IMR-90 (cell line): ENCODE results near the gene SGCE. TPM values are rescaled to one million over a fixed set of nuclear protein-coding genes. Genes with fewer than 3 reads are reported as not detected.

ENCODE experiments used
- ATAC-seq: fragments of 200-7000 bp; cut with Tn5 transposase; 2 replicates; pipeline ENCODE4 v1.9.1; 2020; ENCODE audit warnings: low read depth, mild to moderate bottlenecking, moderate library complexity
- BruUV-seq: library from RNA; stranded (reverse); fragments of 400-500 nt; replicated peaks from 2 replicates; lab custom pipeline; 2021; lab: Mats Ljungman, UMichigan
- CTCF ChIA-PET: fragments of 300-600 bp; formaldehyde crosslinking; extraction: SDS; loops from one replicate; lab custom pipeline; 2021; ENCODE audit warnings: antibody characterized with exemption; lab: Yijun Ruan, JAX
- POLR2A ChIA-PET: fragments of 300-600 bp; sonication (Branson Sonifier 250); formaldehyde crosslinking; loops from one replicate; lab custom pipeline; 2022; ENCODE audit warnings: antibody characterized with exemption; ENCODE audit not compliant: unreplicated experiment; lab: Charles Lee
- DNase-seq: peaks from one replicate; pipeline ENCODE4 v3.0.0; 2013
- H2AFZ ChIP-seq: replicated peaks from 2 replicates; pipeline ENCODE3; 2013; ENCODE audit warnings: low read length, mild to moderate bottlenecking; ENCODE audit not compliant: poor library complexity
- H2AK5ac ChIP-seq: 2 replicates; pipeline ENCODE4 v1.6.1; 2013; ENCODE audit warnings: low read depth, low read length, inconsistent platforms
- H2AK9ac ChIP-seq: replicated peaks from 2 replicates; pipeline ENCODE3; 2013; ENCODE audit warnings: mild to moderate bottlenecking, low read depth, low read length, moderate library complexity; ENCODE audit not compliant: poor library complexity
- H2BK120ac ChIP-seq: 2 replicates; pipeline ENCODE4 v1.6.1; 2013; ENCODE audit warnings: low read depth, low read length, inconsistent platforms
- H2BK15ac ChIP-seq: 3 replicates; pipeline ENCODE4 v1.6.1; 2013; ENCODE audit warnings: low read depth, low read length, inconsistent platforms
- H2BK20ac ChIP-seq: 2 replicates; pipeline ENCODE4 v1.6.1; 2013; ENCODE audit warnings: low read depth, mild to moderate bottlenecking, inconsistent platforms, low read length, moderate library complexity
- H2BK5ac ChIP-seq: 2 replicates; pipeline ENCODE4 v1.6.1; 2013; ENCODE audit warnings: mild to moderate bottlenecking, low read depth, low read length, inconsistent platforms; ENCODE audit not compliant: poor library complexity, severe bottlenecking
- H3K14ac ChIP-seq: replicated peaks from 2 replicates; pipeline ENCODE4 v1.6.1; 2013; ENCODE audit warnings: low read depth, low read length, inconsistent platforms
- H3K18ac ChIP-seq: 2 replicates; pipeline ENCODE4 v1.6.1; 2013; ENCODE audit warnings: low read depth, low read length, control low read depth
- H3K23ac ChIP-seq: 2 replicates; pipeline ENCODE4 v1.6.1; 2013; ENCODE audit warnings: low read depth, low read length, inconsistent platforms
- H3K27ac ChIP-seq: 2 replicates; pipeline ENCODE4 v1.5.1; 2013; ENCODE audit warnings: mild to moderate bottlenecking, control low read depth, low read length; ENCODE audit not compliant: insufficient read depth
- H3K27me3 ChIP-seq: 2 replicates; pipeline ENCODE4 v1.6.1; 2013; ENCODE audit warnings: low read length; ENCODE audit not compliant: control insufficient read depth, insufficient read depth
- H3K36me3 ChIP-seq: 2 replicates; pipeline ENCODE4 v1.6.1; 2013; ENCODE audit warnings: low read length, mixed read lengths; ENCODE audit not compliant: control insufficient read depth, insufficient read depth
- H3K4ac ChIP-seq: 2 replicates; pipeline ENCODE4 v1.6.1; 2013; ENCODE audit warnings: low read depth, low read length, inconsistent platforms
- H3K4me1 ChIP-seq: 2 replicates; pipeline ENCODE4 v1.6.1; 2013; ENCODE audit warnings: low read length, mixed read lengths; ENCODE audit not compliant: control insufficient read depth, insufficient read depth
- H3K4me2 ChIP-seq: 2 replicates; pipeline ENCODE4 v1.6.1; 2013; ENCODE audit warnings: low read depth, mild to moderate bottlenecking, control low read depth, low read length, moderate library complexity
- H3K4me3 ChIP-seq: 2 replicates; pipeline ENCODE4 v1.5.1; 2013; ENCODE audit warnings: low read depth, mild to moderate bottlenecking, control low read depth, low read length, moderate library complexity; ENCODE audit not compliant: insufficient read depth
- H3K56ac ChIP-seq: 2 replicates; pipeline ENCODE4 v1.6.1; 2013; ENCODE audit warnings: low read length, inconsistent platforms; ENCODE audit not compliant: insufficient read depth; ENCODE audit errors: extremely low read depth
- H3K79me1 ChIP-seq, 2 experiments: 2 replicates each; pipeline ENCODE4 v1.6.1; 2013; ENCODE audit warnings: low read length in 2 of 2, inconsistent platforms in 1 of 2, low read depth in 1 of 2
- H3K9ac ChIP-seq: 2 replicates; pipeline ENCODE4 v1.6.1; 2013; ENCODE audit warnings: low read depth, low read length, control low read depth
- H3K9me1 ChIP-seq: 2 replicates; pipeline ENCODE4 v1.6.1; 2013; ENCODE audit warnings: low read length, inconsistent platforms; ENCODE audit not compliant: insufficient read depth
- H3K9me3 ChIP-seq: 2 replicates; pipeline ENCODE4 v1.6.1; 2013; ENCODE audit warnings: low read length; ENCODE audit not compliant: control insufficient read depth, insufficient read depth
- H4K20me1 ChIP-seq: 2 replicates; pipeline ENCODE4 v1.6.1; 2013; ENCODE audit warnings: low read length, inconsistent platforms; ENCODE audit not compliant: insufficient read depth
- H4K5ac ChIP-seq: 2 replicates; pipeline ENCODE4 v1.6.1; 2013; ENCODE audit warnings: mild to moderate bottlenecking, low read depth, low read length, control low read depth
- H4K8ac ChIP-seq, 2 experiments: 2 replicates each; pipeline ENCODE4 v1.6.1; 2013; ENCODE audit warnings: low read depth in 2 of 2, low read length in 2 of 2, control low read depth in 1 of 2, inconsistent platforms in 1 of 2
- H4K91ac ChIP-seq: 2 replicates; pipeline ENCODE4 v1.6.1; 2013; ENCODE audit warnings: low read depth, low read length, inconsistent platforms; ENCODE audit not compliant: insufficient read depth
- CEBPB ChIP-seq: IDR thresholded peaks from 2 replicates; pipeline ENCODE4 v1.6.1; 2012; ENCODE audit warnings: low read depth, low read length, improper control_type of control experiment
- MAFK ChIP-seq: IDR thresholded peaks from 2 replicates; pipeline ENCODE4 v1.6.1; 2012; ENCODE audit warnings: low read depth, low read length, improper control_type of control experiment
- WGBS, 2 experiments: methylation state at CpG; one replicate each; pipeline versions ENCODE4 v1.1.5 to v1.1.7; 2013; ENCODE audit warnings: missing lambda C conversion rate in 2 of 2; ENCODE audit not compliant: insufficient read length in 1 of 2; ENCODE audit errors: extremely low coverage in 2 of 2; 5-methylcytosine and 5-hydroxymethylcytosine counted together
- dilution Hi-C: fragments of 300-500 bp; cut with HindIII; formaldehyde crosslinking; loops from one replicate; pipeline ENCODE4 v1.14.3; 2018; ENCODE audit warnings: low sequenced_read_pairs; ENCODE audit not compliant: unreplicated experiment
- in situ Hi-C: fragments of 300-500 bp; cut with MboI; formaldehyde crosslinking; loops from 3 replicates; pipeline ENCODE4 v1.14.3; 2019; ENCODE audit warnings: low sequenced_read_pairs, inconsistent platforms, mixed read lengths
- intact Hi-C: fragments of 100-400 bp; cut with micrococcal nuclease; formaldehyde crosslinking; loops from 2 replicates; pipeline ENCODE4 v1.10.0; 2022
- polyA plus RNA-seq, 3 experiments: library from polyadenylated mRNA; depleted of rRNA; stranded (reverse); fragments of >200 nt; gene quantifications; 2 replicates each; pipeline ENCODE4 v1.2.3, GENCODE V29; 2012; ENCODE audit warnings: low replicate concordance in 1 of 3
- total RNA-seq: library from RNA; depleted of rRNA; stranded (reverse); fragments of >200 nt; gene quantifications from 2 replicates; pipeline ENCODE4 v1.2.3, GENCODE V29; 2012

The SGCE gene
- total and polyA plus RNA-seq, 2 of the 4 experiments (the other 2 are of a cell fraction), result 39.4 to 40.5 TPM

DNA sequence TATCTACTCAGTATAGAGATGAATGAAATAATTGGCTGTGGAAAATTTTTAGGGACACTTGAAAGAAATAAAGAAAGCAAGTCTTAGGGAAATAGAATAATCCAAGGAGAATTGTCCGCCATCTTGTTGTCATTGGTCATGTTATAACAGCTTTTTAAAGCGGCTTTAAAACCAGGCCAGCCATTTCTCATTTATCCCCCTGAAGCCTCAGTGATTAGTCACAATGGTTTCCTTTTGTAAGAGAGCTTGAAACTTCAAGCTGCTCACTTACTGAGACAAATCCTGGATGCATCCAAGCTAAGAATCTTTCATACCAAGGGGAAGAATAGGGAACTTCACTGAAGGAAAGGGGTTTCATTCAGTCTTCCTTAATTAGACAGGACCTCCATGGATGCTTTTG is 67.9 kb downstream of the SGCE start:
- Histone ChIP-seq H3K9me3 (no peaks in the 10 kb centered on the region), H3K79me1 (no peaks in the 10 kb centered on the region), H3K9me1 (no peaks in the 10 kb centered on the region), H3K4me2 (no peak overlapping the region), H3K18ac (no peak overlapping the region), H3K4me3 (no peak overlapping the region), H2AK5ac (no peak overlapping the region), H4K8ac (no peak overlapping the region), H4K91ac (no peak overlapping the region), H2BK20ac (no peak overlapping the region), H3K14ac (no peak overlapping the region), H3K27ac (no peak overlapping the region), H3K4me1 (no peaks in the 10 kb centered on the region), H3K56ac (no peak overlapping the region), H3K9ac (no peak overlapping the region), H2BK5ac (no peak overlapping the region), H3K23ac (no peak overlapping the region), H2BK15ac (no peak overlapping the region), H4K20me1 (no peaks in the 10 kb centered on the region), H4K5ac (no peak overlapping the region), H2AK9ac (no peak overlapping the region), H3K27me3 (no peaks in the 10 kb centered on the region), H3K4ac (no peak overlapping the region), H2AFZ (no peak overlapping the region), H3K36me3 (no peaks in the 10 kb centered on the region), H2BK120ac (no peak overlapping the region)
- no peak for TF ChIP-seq MAFK
- TF ChIP-seq CEBPB, result no peak
- DNase-seq (peak; percentile 13), ATAC-seq (no peak)
- ChIA-PET CTCF (no interaction called here), POLR2A (no interaction called here)
- intact Hi-C loops (no loop called here), in situ Hi-C loops (no loop called here), dilution Hi-C loops (no loop called here)
- WGBS, 2 experiments, result no CpG with 5 or more reads among the region's 2 CpGs
- no TSS peak for BruUV-seq
